ENCODE results near the gene ZNF555.
A peak's percentile ranks its signal among the peaks of the same experiment; 100 is the strongest.
"Not testable (repeated sequence)": the region's sequence is repeated elsewhere in the genome, so short reads cannot be mapped to it uniquely, and the experiment has no call there.

ZNF555 gene

DNA sequence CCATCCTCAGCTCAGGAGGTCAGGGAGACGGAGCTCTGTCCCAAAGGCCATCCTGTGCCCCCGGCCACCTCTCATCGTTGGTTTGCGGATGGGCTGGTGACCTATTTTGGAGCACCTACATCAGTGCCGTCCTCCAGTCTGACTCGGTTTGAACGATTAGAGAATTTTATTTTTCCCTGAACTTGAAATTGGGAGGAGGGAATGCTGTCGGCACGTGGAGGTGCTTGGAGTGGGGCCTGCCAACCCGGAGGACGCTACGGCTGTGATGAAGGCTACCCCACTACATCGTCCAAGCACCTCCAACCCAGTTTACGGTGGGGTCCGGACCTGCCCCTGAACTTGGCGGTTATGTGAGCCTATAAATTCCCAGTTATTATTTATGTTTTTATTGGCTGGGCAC is 24.6 kb upstream of the ZNF555 start (continued):
- TF ChIP-seq, protein P1, sequence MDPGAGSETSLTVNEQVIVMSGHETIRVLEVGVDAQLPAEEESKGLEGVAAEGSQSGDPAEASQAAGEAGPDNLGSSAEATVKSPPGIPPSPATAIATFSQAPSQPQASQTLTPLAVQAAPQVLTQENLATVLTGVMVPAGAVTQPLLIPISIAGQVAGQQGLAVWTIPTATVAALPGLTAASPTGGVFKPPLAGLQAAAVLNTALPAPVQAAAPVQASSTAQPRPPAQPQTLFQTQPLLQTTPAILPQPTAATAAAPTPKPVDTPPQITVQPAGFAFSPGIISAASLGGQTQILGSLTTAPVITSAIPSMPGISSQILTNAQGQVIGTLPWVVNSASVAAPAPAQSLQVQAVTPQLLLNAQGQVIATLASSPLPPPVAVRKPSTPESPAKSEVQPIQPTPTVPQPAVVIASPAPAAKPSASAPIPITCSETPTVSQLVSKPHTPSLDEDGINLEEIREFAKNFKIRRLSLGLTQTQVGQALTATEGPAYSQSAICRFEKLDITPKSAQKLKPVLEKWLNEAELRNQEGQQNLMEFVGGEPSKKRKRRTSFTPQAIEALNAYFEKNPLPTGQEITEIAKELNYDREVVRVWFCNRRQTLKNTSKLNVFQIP (CRISPR knock-in tag; IDR thresholded peaks at IDR 0.05; ENCODE audit: borderline replicate concordance, low read depth): no peak
- TF ChIP-seq, protein P2, sequence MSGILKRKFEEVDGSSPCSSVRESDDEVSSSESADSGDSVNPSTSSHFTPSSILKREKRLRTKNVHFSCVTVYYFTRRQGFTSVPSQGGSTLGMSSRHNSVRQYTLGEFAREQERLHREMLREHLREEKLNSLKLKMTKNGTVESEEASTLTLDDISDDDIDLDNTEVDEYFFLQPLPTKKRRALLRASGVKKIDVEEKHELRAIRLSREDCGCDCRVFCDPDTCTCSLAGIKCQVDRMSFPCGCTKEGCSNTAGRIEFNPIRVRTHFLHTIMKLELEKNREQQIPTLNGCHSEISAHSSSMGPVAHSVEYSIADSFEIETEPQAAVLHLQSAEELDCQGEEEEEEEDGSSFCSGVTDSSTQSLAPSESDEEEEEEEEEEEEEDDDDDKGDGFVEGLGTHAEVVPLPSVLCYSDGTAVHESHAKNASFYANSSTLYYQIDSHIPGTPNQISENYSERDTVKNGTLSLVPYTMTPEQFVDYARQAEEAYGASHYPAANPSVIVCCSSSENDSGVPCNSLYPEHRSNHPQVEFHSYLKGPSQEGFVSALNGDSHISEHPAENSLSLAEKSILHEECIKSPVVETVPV (CRISPR knock-in tag; IDR thresholded peaks at IDR 0.05): no peak
- no peak for TF ChIP-seq TOX (CRISPR knock-in tag; IDR thresholded peaks at IDR 0.05; ENCODE audit: borderline replicate concordance)

DNA sequence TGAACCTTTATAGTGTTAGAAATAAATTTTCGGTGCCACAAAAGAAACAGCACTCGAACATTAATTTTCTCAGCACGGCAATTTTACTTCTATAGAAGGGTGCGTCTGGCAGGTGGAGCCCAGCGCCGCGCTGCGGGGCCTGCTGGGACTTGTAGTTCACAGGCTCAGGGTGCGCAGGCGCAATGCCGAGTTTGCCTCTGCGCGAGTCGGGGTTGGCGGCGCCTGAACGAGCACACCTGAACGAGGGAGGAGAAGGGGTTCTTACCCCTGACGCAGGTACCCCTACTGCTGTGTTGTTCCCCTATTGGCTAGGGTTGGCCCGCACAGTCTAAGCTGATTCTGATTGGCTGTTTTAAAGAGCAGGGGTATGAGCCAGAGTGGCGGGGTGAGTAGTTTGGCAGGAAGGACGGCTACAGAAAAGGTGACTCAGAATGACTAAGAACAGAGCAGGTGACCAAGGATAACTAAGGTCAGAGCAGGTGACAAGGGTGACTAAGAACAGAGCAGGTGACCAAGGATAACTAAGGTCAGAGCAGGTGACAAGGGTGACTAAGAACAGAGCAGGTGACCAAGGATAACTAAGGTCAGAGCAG is 23.9 kb upstream of the ZNF555 start:
- ATAC-seq: not testable (repeated sequence)

DNA sequence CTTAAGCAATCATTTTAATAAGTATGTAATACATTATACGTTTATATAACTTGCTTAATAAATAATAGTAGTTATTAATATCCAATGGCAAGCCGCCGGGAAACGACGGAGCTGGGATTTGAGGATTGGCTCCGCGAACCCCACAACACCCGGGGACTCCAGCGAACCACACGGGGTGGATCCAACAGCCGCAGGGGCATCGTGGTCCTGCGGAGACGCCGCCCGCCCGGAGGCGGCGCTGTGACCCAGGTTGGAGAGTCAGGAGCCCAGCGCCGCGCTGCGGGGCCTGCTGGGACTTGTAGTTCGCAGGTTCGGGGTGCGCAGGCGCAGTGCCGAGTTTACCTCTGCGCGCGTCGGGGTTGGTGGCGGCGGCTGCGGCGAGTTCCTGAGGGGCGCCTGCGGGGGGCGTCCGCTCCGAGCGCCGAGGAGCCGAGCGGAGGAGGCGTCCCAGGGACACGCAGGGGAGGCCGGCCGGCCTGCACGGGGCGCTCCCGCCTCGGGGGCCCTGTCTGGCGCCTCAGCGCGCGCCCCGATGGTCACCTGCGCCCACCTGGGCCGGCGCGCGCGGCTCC is 21.6 kb upstream of the ZNF555 start, which contains the start of gene ZNF554:
TSS of gene ZNF554 (plus strand) at position 329 of the 572 bp plus-strand sequence. CDS start at position 533, 204 bp downstream.
- peak; percentile 98 for ATAC-seq

DNA sequence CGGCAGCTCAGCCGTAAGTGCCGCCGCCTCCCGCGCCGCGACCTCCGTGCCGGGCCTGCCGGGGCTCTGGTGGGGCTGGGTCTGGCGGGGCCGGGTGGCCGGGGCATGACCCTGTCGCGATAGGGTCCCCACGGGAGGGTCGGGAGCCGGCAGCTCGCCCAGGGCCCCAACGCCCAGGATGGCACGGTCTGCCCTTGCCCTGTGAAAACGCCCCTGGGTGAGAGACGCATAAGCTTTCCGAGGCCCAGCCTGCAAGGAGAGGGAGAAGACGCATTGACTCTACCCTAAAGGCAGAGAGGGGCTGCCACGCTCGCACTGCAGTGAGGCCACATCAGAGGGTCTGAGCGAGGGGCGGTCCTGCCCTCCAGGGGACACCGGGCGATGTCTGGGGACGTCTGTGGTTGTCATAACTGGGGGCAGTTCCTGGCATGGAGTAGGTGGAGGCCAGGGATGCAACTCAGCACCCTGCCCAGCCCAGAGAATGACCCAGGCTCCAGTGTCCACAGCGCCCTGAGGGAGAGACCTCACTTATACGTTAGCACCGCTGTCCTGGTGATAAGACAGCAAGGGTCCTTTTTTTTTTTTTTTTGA is 21.1 kb upstream of the ZNF555 start:
- peak; percentile 51 for ATAC-seq
- no peak for TF ChIP-seq ZFP30 (CRISPR knock-in tag; IDR thresholded peaks at IDR 0.05)
- no peak for TF ChIP-seq PPARA (CRISPR knock-in tag; IDR thresholded peaks at IDR 0.05; ENCODE audit: borderline replicate concordance)
- TF ChIP-seq, protein P2 (CRISPR knock-in tag; IDR thresholded peaks at IDR 0.05): no peak
- TF ChIP-seq SNAI2 (CRISPR knock-in tag; IDR thresholded peaks at IDR 0.05): no peak
- no peak for TF ChIP-seq ZNF565 (CRISPR knock-in tag; conservative IDR thresholded peaks at IDR 0.05; ENCODE audit: low read depth)
- no peak for TF ChIP-seq BACH2 (CRISPR knock-in tag; IDR thresholded peaks at IDR 0.05; ENCODE audit: borderline replicate concordance)
- TF ChIP-seq ZNF8 (CRISPR knock-in tag; IDR thresholded peaks at IDR 0.05): no peak
- no peak for TF ChIP-seq TCF4 (CRISPR knock-in tag; IDR thresholded peaks at IDR 0.05; ENCODE audit: borderline replicate concordance)
- no peak for TF ChIP-seq TOX (CRISPR knock-in tag; IDR thresholded peaks at IDR 0.05; ENCODE audit: borderline replicate concordance)
- no peak for TF ChIP-seq ISL1 (CRISPR knock-in tag; IDR thresholded peaks at IDR 0.05)
- TF ChIP-seq, protein P1 (CRISPR knock-in tag; IDR thresholded peaks at IDR 0.05; ENCODE audit: borderline replicate concordance, low read depth): no peak
- TF ChIP-seq, protein P3, sequence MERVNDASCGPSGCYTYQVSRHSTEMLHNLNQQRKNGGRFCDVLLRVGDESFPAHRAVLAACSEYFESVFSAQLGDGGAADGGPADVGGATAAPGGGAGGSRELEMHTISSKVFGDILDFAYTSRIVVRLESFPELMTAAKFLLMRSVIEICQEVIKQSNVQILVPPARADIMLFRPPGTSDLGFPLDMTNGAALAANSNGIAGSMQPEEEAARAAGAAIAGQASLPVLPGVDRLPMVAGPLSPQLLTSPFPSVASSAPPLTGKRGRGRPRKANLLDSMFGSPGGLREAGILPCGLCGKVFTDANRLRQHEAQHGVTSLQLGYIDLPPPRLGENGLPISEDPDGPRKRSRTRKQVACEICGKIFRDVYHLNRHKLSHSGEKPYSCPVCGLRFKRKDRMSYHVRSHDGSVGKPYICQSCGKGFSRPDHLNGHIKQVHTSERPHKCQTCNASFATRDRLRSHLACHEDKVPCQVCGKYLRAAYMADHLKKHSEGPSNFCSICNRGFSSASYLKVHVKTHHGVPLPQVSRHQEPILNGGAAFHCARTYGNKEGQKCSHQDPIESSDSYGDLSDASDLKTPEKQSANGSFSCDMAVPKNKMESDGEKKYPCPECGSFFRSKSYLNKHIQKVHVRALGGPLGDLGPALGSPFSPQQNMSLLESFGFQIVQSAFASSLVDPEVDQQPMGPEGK (CRISPR knock-in tag; IDR thresholded peaks at IDR 0.05; ENCODE audit: borderline replicate concordance): no peak

More for the DNA sequence above, 21.6 kb upstream of the ZNF555 start, which contains the start of gene ZNF554:
- TF ChIP-seq, protein P4, sequence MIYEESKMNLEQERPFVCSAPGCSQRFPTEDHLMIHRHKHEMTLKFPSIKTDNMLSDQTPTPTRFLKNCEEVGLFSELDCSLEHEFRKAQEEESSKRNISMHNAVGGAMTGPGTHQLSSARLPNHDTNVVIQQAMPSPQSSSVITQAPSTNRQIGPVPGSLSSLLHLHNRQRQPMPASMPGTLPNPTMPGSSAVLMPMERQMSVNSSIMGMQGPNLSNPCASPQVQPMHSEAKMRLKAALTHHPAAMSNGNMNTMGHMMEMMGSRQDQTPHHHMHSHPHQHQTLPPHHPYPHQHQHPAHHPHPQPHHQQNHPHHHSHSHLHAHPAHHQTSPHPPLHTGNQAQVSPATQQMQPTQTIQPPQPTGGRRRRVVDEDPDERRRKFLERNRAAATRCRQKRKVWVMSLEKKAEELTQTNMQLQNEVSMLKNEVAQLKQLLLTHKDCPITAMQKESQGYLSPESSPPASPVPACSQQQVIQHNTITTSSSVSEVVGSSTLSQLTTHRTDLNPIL (CRISPR knock-in tag; IDR thresholded peaks at IDR 0.05; ENCODE audit: low read depth): no peak
- TF ChIP-seq TOX (CRISPR knock-in tag; IDR thresholded peaks at IDR 0.05; ENCODE audit: borderline replicate concordance) (no peak), ESRRG (CRISPR knock-in tag; IDR thresholded peaks at IDR 0.05) (no peak), ZC3H10 (CRISPR knock-in tag; IDR thresholded peaks at IDR 0.05) (no peak), ZFP3 (CRISPR knock-in tag; IDR thresholded peaks at IDR 0.05) (0 out of 2 replicates have a peak, but pooled peaks have one; percentile 37)
- TF ChIP-seq, protein P1 (CRISPR knock-in tag; IDR thresholded peaks at IDR 0.05; ENCODE audit: borderline replicate concordance, low read depth): no peak
- TF ChIP-seq, protein P5, sequence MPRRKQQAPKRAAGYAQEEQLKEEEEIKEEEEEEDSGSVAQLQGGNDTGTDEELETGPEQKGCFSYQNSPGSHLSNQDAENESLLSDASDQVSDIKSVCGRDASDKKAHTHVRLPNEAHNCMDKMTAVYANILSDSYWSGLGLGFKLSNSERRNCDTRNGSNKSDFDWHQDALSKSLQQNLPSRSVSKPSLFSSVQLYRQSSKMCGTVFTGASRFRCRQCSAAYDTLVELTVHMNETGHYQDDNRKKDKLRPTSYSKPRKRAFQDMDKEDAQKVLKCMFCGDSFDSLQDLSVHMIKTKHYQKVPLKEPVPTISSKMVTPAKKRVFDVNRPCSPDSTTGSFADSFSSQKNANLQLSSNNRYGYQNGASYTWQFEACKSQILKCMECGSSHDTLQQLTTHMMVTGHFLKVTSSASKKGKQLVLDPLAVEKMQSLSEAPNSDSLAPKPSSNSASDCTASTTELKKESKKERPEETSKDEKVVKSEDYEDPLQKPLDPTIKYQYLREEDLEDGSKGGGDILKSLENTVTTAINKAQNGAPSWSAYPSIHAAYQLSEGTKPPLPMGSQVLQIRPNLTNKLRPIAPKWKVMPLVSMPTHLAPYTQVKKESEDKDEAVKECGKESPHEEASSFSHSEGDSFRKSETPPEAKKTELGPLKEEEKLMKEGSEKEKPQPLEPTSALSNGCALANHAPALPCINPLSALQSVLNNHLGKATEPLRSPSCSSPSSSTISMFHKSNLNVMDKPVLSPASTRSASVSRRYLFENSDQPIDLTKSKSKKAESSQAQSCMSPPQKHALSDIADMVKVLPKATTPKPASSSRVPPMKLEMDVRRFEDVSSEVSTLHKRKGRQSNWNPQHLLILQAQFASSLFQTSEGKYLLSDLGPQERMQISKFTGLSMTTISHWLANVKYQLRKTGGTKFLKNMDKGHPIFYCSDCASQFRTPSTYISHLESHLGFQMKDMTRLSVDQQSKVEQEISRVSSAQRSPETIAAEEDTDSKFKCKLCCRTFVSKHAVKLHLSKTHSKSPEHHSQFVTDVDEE (CRISPR knock-in tag; IDR thresholded peaks at IDR 0.05): peak; percentile 28; the same call in 1 of the 2 replicates
